Thyroid gland (tissue), 4 donors: ENCODE data around the gene HHIPL1.

Experiments
- CTCF ChIP-seq, 6 experiments: fragments of 200-600 bp in 3 of 6; fragments of 450-650 bp in 3 of 6; sonication (generic) in 3 of 6; IDR thresholded peaks; one replicate each; pipeline ENCODE4 v1.5.1; 2016 to 2019; ENCODE audit warnings: antibody characterized with exemption in 6 of 6, mild to moderate bottlenecking in 2 of 6, inconsistent platforms in 1 of 6, moderate library complexity in 1 of 6
- POLR2A ChIP-seq, 2 donors: fragments of 450-650 bp; IDR thresholded peaks; one replicate each; pipeline ENCODE4 v1.6.1; 2017; ENCODE audit warnings: antibody characterized with exemption in 2 of 2, mild to moderate bottlenecking in 2 of 2, moderate library complexity in 1 of 2

- TF ChIP-seq CTCF (IDR thresholded peaks at IDR 0.05) (no peak), POLR2A (IDR thresholded peaks at IDR 0.05) (no peak)
Measured at GRCh38 chr14:99696929-99697328, 52.0 kb downstream of the HHIPL1 start.
